Loucy (cell line): ENCODE results near the gene SMG1.
A peak's percentile ranks its signal among the peaks of the same experiment; 100 is the strongest.
"Not testable (repeated sequence)": the region's sequence is repeated elsewhere in the genome, so short reads cannot be mapped to it uniquely, and the experiment has no call there.

ENCODE experiments used
- H2AFZ ChIP-seq: fragments of 200-600 bp; sonication (generic); 2 replicates; pipeline ENCODE4 v1.6.0; 2016; ENCODE audit warnings: antibody characterized with exemption, mild to moderate bottlenecking, low read length, moderate library complexity
- H3F3A ChIP-seq: fragments of 200-600 bp; 2 replicates; pipeline ENCODE4 v1.6.0; 2016; ENCODE audit warnings: antibody characterized with exemption, low read depth, mild to moderate bottlenecking
- H3K27me3 ChIP-seq: fragments of 200-600 bp; sonication (generic); 2 replicates; pipeline ENCODE4 v1.6.1; 2014; ENCODE audit warnings: low read length, mild to moderate bottlenecking; ENCODE audit not compliant: insufficient read depth, poor library complexity, severe bottlenecking
- H3K36me3 ChIP-seq: fragments of 200-600 bp; sonication (generic); 2 replicates; pipeline ENCODE4 v1.6.1; 2016; ENCODE audit warnings: low read length; ENCODE audit not compliant: insufficient read depth
- H3K4me1 ChIP-seq: fragments of 200-600 bp; sonication (generic); 2 replicates; pipeline ENCODE4 v1.5.1; 2014; ENCODE audit warnings: low read length, mild to moderate bottlenecking; ENCODE audit not compliant: insufficient read depth, poor library complexity, severe bottlenecking
- H3K4me2 ChIP-seq: fragments of 200-600 bp; sonication (generic); 2 replicates; pipeline ENCODE4 v1.6.0; 2014; ENCODE audit warnings: antibody characterized with exemption, low read length, low read depth, mild to moderate bottlenecking; ENCODE audit not compliant: poor library complexity, severe bottlenecking
- H3K4me3 ChIP-seq: fragments of 200-600 bp; sonication (generic); 2 replicates; pipeline ENCODE4 v1.5.1; 2014; ENCODE audit warnings: low read length, mild to moderate bottlenecking, mixed read lengths; ENCODE audit not compliant: poor library complexity, severe bottlenecking
- H3K79me2 ChIP-seq: fragments of 200-600 bp; sonication (generic); 2 replicates; pipeline ENCODE4 v1.6.1; 2014; ENCODE audit warnings: low read length; ENCODE audit not compliant: insufficient read depth
- H3K9ac ChIP-seq: fragments of 200-600 bp; sonication (generic); 2 replicates; pipeline ENCODE4 v1.6.0; 2014; ENCODE audit warnings: mild to moderate bottlenecking, low read depth, low read length, moderate library complexity; ENCODE audit not compliant: poor library complexity, severe bottlenecking
- H3K9me2 ChIP-seq: fragments of 200-600 bp; sonication (generic); replicated peaks from 2 replicates; pipeline ENCODE4 v1.6.1; 2016; ENCODE audit warnings: low read depth, low read length, mixed read lengths
- H3K9me3 ChIP-seq: fragments of 200-600 bp; sonication (generic); 2 replicates; pipeline ENCODE4 v1.6.1; 2014; ENCODE audit warnings: mild to moderate bottlenecking, antibody characterized with exemption, low read length, low read depth; ENCODE audit not compliant: insufficient read depth
- H4K20me1 ChIP-seq: fragments of 200-600 bp; sonication (generic); 2 replicates; pipeline ENCODE4 v1.6.0; 2014; ENCODE audit warnings: antibody characterized with exemption, low read length, mild to moderate bottlenecking; ENCODE audit not compliant: insufficient read depth, poor library complexity, severe bottlenecking
- CTCF ChIP-seq: fragments of 200-600 bp; sonication (generic); conservative IDR thresholded peaks from 2 replicates; pipeline ENCODE4 v1.5.1; 2014; ENCODE audit warnings: mild to moderate bottlenecking, antibody characterized with exemption, low read length
- EZH2phosphoT487 ChIP-seq: fragments of 200-600 bp; IDR thresholded peaks from 2 replicates; pipeline ENCODE4 v1.6.1; 2018; ENCODE audit warnings: antibody characterized with exemption, mild to moderate bottlenecking, moderate library complexity, borderline replicate concordance

The SMG1 gene

GRCh38 chr16:18925986-18926865 lies at the start of gene SMG1:
SMG1 (minus strand) TSS chr16:18926408; CDS start chr16:18926041, 367 bp downstream.
- Histone ChIP-seq H2AFZ (peak within 1 kb of the TSS; percentile 100), H3K4me2 (peak within 1 kb of the TSS; percentile 98), H3K4me1 (peaks cover 11% of the 10 kb centered on the region), H4K20me1 (peaks cover 30% of the 10 kb centered on the region), H3K79me2 (peaks cover 44% of the 10 kb centered on the region), H3K4me3 (peak within 1 kb of the TSS; percentile 82), H3K9ac (peak within 1 kb of the TSS; percentile 83)
- H3K27me3 ChIP-seq, H3K9me2 ChIP-seq, H3K36me3 ChIP-seq, H3K9me3 ChIP-seq, H3F3A ChIP-seq: not testable (repeated sequence)

- Histone ChIP-seq H3K9me2 (no peaks in the 10 kb centered on the region), H3K4me3 (no peak overlapping the region), H3K9me3 (no peaks in the 10 kb centered on the region), H3K9ac (no peak overlapping the region), H3K27me3 (no peaks in the 10 kb centered on the region), H3K36me3 (no peaks in the 10 kb centered on the region), H3K79me2 (no peaks in the 10 kb centered on the region), H3K4me2 (no peak overlapping the region), H2AFZ (no peak overlapping the region), H3F3A (no peaks in the 10 kb centered on the region), H4K20me1 (no peaks in the 10 kb centered on the region), H3K4me1 (no peaks in the 10 kb centered on the region)
- no peak for TF ChIP-seq CTCF
- no peak for TF ChIP-seq EZH2phosphoT487
Measured at GRCh38 chr16:18975109-18975508, 48.9 kb upstream of the SMG1 start.

GRCh38 chr16:18969855-18970240 lies 43.6 kb upstream of the SMG1 start:
- Histone ChIP-seq H3K9me2 (no peaks in the 10 kb centered on the region), H3K9me3 (no peaks in the 10 kb centered on the region), H3K4me2 (no peak overlapping the region), H3K36me3 (no peaks in the 10 kb centered on the region), H3K79me2 (no peaks in the 10 kb centered on the region), H2AFZ (peak overlapping the region; percentile 43; the same call in 1 of the 2 replicates), H3K4me1 (no peaks in the 10 kb centered on the region), H3F3A (no peaks in the 10 kb centered on the region), H4K20me1 (no peaks in the 10 kb centered on the region), H3K27me3 (no peaks in the 10 kb centered on the region), H3K9ac (no peak overlapping the region), H3K4me3 (no peak overlapping the region)
- TF ChIP-seq CTCF (no peak), EZH2phosphoT487 (no peak)
